Measurements from ENCODE around the gene NAPSA.

The NAPSA gene

GRCh38 chr19:50322931-50323781 is 42.3 kb downstream of the NAPSA start:
- H3K27me3 ChIP-seq (ENCODE audit: control insufficient read depth, low read length) = peaks cover 23% of the 10 kb centered on the region
- no peaks in the 10 kb centered on the region for H3K79me2 ChIP-seq (ENCODE audit: control insufficient read depth, low read length)
- no peaks in the 10 kb centered on the region for H3K36me3 ChIP-seq (ENCODE audit: control insufficient read depth, low read length)
- H3K4me1 ChIP-seq (ENCODE audit: control insufficient read depth, low read length) = peaks cover 30% of the 10 kb centered on the region
- H3K9me2 ChIP-seq (replicated peaks; ENCODE audit: control insufficient read depth, low read length) = no peaks in the 10 kb centered on the region
- H3K4me2 ChIP-seq (ENCODE audit: low read length) = no peak overlapping the region
- no peak overlapping the region for H3K27ac ChIP-seq (ENCODE audit: low read depth, low read length)
- H3K9me3 ChIP-seq (ENCODE audit: control insufficient read depth, insufficient read depth, low read length) = no peaks in the 10 kb centered on the region
- peaks cover 16% of the 10 kb centered on the region for H4K20me1 ChIP-seq (ENCODE audit: control insufficient read depth, insufficient read depth, low read depth, low read length)
- H3K4me3 ChIP-seq (ENCODE audit: low read length) = no peak overlapping the region
- no peak for TF ChIP-seq CTCF (IDR thresholded peaks at IDR 0.05; ENCODE audit: low read depth, low read length, poor library complexity, severe bottlenecking)
- TF ChIP-seq EZH2phosphoT487 (IDR thresholded peaks at IDR 0.05; ENCODE audit: borderline replicate concordance, low read length) = no peak
- H3F3A ChIP-seq (ENCODE audit: control insufficient read depth, insufficient read depth) = 0 out of 2 replicates have a peak, but pooled peaks cover 3% of the 10 kb centered on the region

- Histone ChIP-seq H3K79me2 (ENCODE audit: control insufficient read depth, low read length) (no peaks in the 10 kb centered on the region), H3K27me3 (ENCODE audit: control insufficient read depth, low read length) (peaks cover 15% of the 10 kb centered on the region), H4K20me1 (ENCODE audit: control insufficient read depth, insufficient read depth, low read depth, low read length) (peaks cover 13% of the 10 kb centered on the region), H3K9me3 (ENCODE audit: control insufficient read depth, insufficient read depth, low read length) (no peaks in the 10 kb centered on the region), H3K4me2 (ENCODE audit: low read length) (no peak overlapping the region), H3K27ac (ENCODE audit: low read depth, low read length) (no peak overlapping the region), H3K36me3 (ENCODE audit: control insufficient read depth, low read length) (no peaks in the 10 kb centered on the region), H3F3A (ENCODE audit: control insufficient read depth, insufficient read depth) (0 out of 2 replicates have a peak, but pooled peaks cover 3% of the 10 kb centered on the region), H3K4me3 (ENCODE audit: low read length) (no peak overlapping the region), H3K4me1 (ENCODE audit: control insufficient read depth, low read length) (peaks cover 23% of the 10 kb centered on the region), H3K9me2 (replicated peaks; ENCODE audit: control insufficient read depth, low read length) (no peaks in the 10 kb centered on the region)
- TF ChIP-seq CTCF (IDR thresholded peaks at IDR 0.05; ENCODE audit: low read depth, low read length, poor library complexity, severe bottlenecking) = no peak
- no peak for TF ChIP-seq EZH2phosphoT487 (IDR thresholded peaks at IDR 0.05; ENCODE audit: borderline replicate concordance, low read length)
Measured at GRCh38 chr19:50322234-50322633, 43.2 kb downstream of the NAPSA start.

- Histone ChIP-seq H3K4me1 (ENCODE audit: control insufficient read depth, low read length) (peaks cover 19% of the 10 kb centered on the region), H3F3A (ENCODE audit: control insufficient read depth, insufficient read depth) (0 out of 2 replicates have a peak, but pooled peaks cover under 1% of the 10 kb centered on the region), H3K4me3 (ENCODE audit: low read length) (no peak overlapping the region), H3K36me3 (ENCODE audit: control insufficient read depth, low read length) (no peaks in the 10 kb centered on the region), H3K27me3 (ENCODE audit: control insufficient read depth, low read length) (peaks cover 11% of the 10 kb centered on the region), H3K79me2 (ENCODE audit: control insufficient read depth, low read length) (no peaks in the 10 kb centered on the region), H3K9me2 (replicated peaks; ENCODE audit: control insufficient read depth, low read length) (no peaks in the 10 kb centered on the region), H3K27ac (ENCODE audit: low read depth, low read length) (no peak overlapping the region), H3K9me3 (ENCODE audit: control insufficient read depth, insufficient read depth, low read length) (no peaks in the 10 kb centered on the region), H3K4me2 (ENCODE audit: low read length) (no peak overlapping the region), H4K20me1 (ENCODE audit: control insufficient read depth, insufficient read depth, low read depth, low read length) (peaks cover 10% of the 10 kb centered on the region)
- TF ChIP-seq CTCF (IDR thresholded peaks at IDR 0.05; ENCODE audit: low read depth, low read length, poor library complexity, severe bottlenecking) = no peak
- TF ChIP-seq EZH2phosphoT487 (IDR thresholded peaks at IDR 0.05; ENCODE audit: borderline replicate concordance, low read length) = no peak
Measured at GRCh38 chr19:50321831-50322230, 43.6 kb downstream of the NAPSA start.

All from DOHH2 (cell line).